ENCODE results near the gene PDPR.
"Not testable (repeated sequence)": the region's sequence is repeated elsewhere in the genome, so short reads cannot be mapped to it uniquely, and the experiment has no call there.

PDPR gene

GRCh38 chr16:70135796-70136195, 21.7 kb downstream of the PDPR start:
- DNase-seq, result not testable (repeated sequence)

DNA sequence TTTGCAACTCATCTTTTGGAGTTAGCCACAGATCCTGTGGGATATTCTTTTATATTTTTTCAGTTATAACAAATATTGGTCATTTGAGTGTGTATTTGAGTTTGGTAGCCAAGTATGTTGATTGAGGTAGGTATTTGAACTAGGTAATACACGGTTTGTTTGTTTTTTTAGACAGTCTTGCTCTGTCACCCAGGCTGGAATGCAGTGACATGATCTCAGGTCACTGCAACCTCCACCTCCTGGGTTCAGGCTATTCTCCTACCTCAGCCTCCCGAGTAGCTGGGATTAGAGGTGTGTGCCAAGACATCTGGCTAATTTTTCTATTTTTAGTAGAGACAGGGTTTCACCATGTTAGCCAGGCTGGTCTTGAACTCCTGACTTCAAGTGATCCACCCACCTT, 22.5 kb downstream of the PDPR start:
- DNase-seq, result not testable (repeated sequence)

DNA sequence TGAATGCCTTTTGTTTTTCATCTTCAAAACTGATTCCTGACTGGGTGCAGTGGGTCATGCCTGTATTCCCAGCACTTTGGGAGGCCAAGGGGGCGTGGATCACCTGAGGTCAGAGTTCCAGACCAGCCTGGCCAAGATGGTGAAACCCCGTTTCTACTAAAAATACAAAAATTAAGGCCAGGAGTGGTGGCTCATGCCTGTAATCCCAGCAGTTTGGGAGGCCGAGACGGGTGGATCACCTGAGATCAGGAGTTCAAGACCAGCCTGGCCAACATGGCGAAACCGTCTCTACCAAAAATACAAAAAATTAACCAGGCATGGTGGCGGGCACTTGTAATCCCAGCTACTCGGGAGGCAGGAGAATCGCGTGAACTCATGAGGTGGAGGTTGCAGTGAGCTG, 28.6 kb downstream of the PDPR start:
- DNase-seq, result not testable (repeated sequence)

- DNase-seq, result not testable (repeated sequence)
Observed at GRCh38 chr16:70143231-70143895, 29.2 kb downstream of the PDPR start.

DNA sequence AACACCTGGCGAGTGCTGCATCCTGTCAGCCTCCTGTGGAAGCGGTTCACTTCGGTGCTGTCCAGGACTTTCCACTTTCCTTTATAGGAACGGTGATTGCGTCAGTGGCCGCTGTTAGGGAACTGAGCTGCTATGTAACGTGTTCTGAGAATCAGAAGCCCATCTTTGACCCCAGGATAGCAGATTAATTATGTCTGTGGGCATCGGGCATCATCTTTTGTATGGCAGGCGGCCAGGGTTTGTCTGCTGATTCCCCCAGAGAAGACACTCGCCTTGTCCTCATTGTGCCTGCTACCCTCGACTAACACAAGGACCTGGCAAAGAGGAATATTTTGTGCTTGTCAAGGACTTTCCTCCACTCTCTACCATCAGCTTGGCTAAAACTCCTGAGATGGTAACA, 33.7 kb downstream of the PDPR start:
- DNase-seq, result not testable (repeated sequence)

- DNase-seq, result not testable (repeated sequence)
Observed at GRCh38 chr16:70148453-70148852, 34.3 kb downstream of the PDPR start.

GRCh38 chr16:70149296-70149695, 35.2 kb downstream of the PDPR start:
- DNase-seq, result not testable (repeated sequence)

GRCh38 chr16:70151391-70151790, 37.3 kb downstream of the PDPR start:
- no peak for DNase-seq

DNA sequence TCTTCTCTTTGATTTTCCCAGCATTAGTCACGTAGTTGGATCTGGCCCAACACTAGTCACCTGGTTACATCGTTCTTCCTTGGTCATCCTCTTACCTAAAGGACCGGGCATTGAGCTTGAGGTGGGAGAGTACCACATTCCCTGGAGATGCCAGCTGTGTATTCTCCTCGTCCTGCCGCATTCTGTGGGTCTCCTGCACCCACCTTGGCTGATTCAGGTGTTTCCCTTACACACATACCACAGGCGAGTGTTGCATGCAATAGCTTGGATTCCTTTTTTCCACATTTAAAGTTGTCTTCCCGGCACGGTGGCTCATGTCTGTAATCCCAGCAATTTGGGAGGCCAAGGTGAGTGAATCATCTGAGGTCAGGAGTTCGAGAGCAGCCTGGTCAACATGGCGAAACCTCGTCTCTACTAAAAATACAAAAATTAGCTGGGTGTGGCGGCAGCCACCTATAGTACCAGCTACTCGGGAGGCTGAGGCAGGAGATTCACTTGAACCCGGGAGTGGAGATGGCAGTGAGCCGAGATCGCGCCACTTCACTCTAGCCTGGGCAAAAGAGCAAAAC, 37.9 kb downstream of the PDPR start:
- no peak for DNase-seq

- no peak for DNase-seq
Observed at GRCh38 chr16:70152578-70153302, 38.6 kb downstream of the PDPR start.

DNA sequence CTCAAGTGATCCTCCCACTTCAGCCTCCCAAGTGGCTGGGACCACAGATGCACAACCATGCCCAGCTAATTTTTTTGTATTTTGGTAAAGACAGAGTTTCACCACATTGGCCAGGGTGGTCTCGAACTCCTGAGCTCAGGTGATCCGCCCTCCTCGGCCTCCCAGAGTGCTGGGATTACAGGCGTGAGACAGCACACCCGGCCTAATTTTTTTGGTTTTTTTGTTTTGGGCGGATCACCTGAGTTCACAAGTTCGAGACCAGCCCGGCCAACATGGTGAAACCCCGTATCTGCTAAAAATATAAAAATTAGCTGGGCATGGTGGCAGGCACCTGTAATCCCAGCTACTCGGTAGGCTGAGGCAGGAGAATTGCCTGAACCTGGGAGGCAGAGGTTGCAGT, 40.6 kb downstream of the PDPR start:
- not testable (repeated sequence) for DNase-seq

- no peak for DNase-seq
Observed at GRCh38 chr16:70156207-70156978, 42.3 kb downstream of the PDPR start.

GRCh38 chr16:70157105-70157476, 43.0 kb downstream of the PDPR start:
- DNase-seq, result no peak

DNA sequence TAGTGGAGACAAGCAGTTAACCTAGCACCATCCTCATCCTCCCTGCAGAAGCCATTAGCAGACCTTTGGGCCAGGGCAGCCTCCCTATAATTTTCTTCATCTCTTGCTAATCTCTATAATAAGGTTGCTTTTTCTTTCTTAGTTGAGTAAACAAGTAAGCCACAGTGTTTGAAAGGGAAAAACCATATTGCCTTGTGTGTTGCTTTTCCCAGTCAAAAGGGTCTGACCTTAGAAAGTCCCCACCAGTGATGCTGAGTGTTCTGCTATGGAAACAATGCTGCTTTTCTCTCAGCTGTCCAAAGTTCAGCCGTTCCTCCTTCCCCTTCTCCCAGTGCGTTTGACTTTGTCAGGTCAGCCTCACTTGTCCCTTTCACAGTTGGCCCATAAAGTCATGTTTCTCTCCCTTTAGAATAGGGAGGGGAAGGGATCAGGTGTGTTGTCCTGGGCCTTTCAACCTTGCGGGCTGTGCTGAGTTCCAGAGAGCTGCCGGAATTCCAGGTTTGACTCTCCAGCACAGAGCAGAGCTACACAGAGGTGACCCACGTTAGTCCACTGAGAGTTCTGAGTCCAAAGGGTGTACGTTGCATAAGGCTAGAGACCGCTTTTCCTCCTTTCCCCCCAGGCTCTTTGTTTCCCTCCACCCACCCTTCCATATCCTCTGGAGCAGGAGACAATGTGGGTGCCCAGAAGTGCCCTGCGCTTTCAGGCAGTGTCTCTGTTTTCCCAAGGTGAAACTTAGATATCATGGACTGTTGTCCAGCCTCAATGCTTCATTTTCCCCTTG, 43.5 kb downstream of the PDPR start:
- DNase-seq, result no peak

- no peak for DNase-seq
Observed at GRCh38 chr16:70158261-70158939, 44.3 kb downstream of the PDPR start.

GRCh38 chr16:70159355-70160348, 45.5 kb downstream of the PDPR start:
- DNase-seq, result no peak

GRCh38 chr16:70160388-70160787, 46.3 kb downstream of the PDPR start:
- no peak for DNase-seq

GRCh38 chr16:70160821-70161220, 46.7 kb downstream of the PDPR start:
- no peak for DNase-seq

DNA sequence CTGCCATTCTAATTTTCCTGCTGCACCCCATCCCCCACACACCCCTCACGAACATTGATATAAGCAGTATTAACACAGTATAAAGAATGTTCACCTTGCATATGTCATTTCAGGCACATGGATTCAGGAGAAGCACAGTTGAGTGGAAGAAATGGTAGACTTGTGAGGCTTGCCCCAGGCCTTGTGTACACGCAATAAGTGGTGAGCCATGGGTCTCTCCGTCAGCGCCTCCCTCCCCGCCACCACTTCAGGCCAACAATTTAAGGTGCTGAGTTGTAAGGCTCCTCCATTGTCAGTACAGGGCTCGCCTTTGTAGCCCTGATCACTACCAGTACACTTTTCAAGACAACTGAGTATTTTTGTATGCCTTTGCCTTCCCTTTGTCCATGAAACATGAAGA, 47.2 kb downstream of the PDPR start:
- DNase-seq, result no peak

GRCh38 chr16:70162041-70162451, 47.9 kb downstream of the PDPR start:
- no peak for DNase-seq

GRCh38 chr16:70163596-70163995, 49.5 kb downstream of the PDPR start:
- DNase-seq, result no peak
